Vagina (tissue), 2 donors: Measurements from ENCODE around the gene AGBL1.

Experiments
- CTCF ChIP-seq, 3 experiments: fragments of 450-650 bp in 2 of 3; fragments of 200-600 bp in 1 of 3; sonication (generic) in 1 of 3; IDR thresholded peaks; one replicate each; pipeline ENCODE4 v1.5.1; 2017 to 2019; ENCODE audit warnings: antibody characterized with exemption in 3 of 3, mild to moderate bottlenecking in 2 of 3, moderate library complexity in 2 of 3
- POLR2A ChIP-seq, 2 donors: fragments of 450-650 bp; IDR thresholded peaks; one replicate each; pipeline ENCODE4 v1.6.1; 2017; ENCODE audit warnings: antibody characterized with exemption in 2 of 2, mild to moderate bottlenecking in 2 of 2, moderate library complexity in 2 of 2

GRCh38 chr15:86488046-86488445, 408.4 kb downstream of the AGBL1 start:
- TF ChIP-seq CTCF (IDR thresholded peaks at IDR 0.05), result no peak
- no peak for TF ChIP-seq POLR2A (IDR thresholded peaks at IDR 0.05)
